HUES64 (cell line): ENCODE measurements around the gene ACOT4.

ENCODE experiments used
- H3K27ac ChIP-seq: 2 replicates; pipeline ENCODE4 v1.7.0; 2013; ENCODE audit warnings: low read depth, low read length, inconsistent platforms
- H3K27me3 ChIP-seq: 2 replicates; pipeline ENCODE4 v1.6.1; 2013; ENCODE audit warnings: mild to moderate bottlenecking, low read length; ENCODE audit not compliant: insufficient read depth
- H3K36me3 ChIP-seq: 2 replicates; pipeline ENCODE4 v1.6.1; 2013; ENCODE audit warnings: mild to moderate bottlenecking, low read length; ENCODE audit not compliant: insufficient read depth
- H3K4me1 ChIP-seq: 2 replicates; pipeline ENCODE4 v1.6.1; 2013; ENCODE audit warnings: mild to moderate bottlenecking, low read length, moderate library complexity; ENCODE audit not compliant: insufficient read depth
- H3K4me3 ChIP-seq: 2 replicates; pipeline ENCODE4 v1.5.1; 2013; ENCODE audit warnings: mild to moderate bottlenecking, low read length, moderate library complexity
- H3K9ac ChIP-seq: 2 replicates; pipeline ENCODE4 v1.6.1; 2013; ENCODE audit warnings: mild to moderate bottlenecking, low read depth, low read length
- H3K9me3 ChIP-seq: 2 replicates; pipeline ENCODE4 v1.6.1; 2013; ENCODE audit warnings: low read depth, low read length; ENCODE audit not compliant: insufficient read depth
- WGBS: fragments of 150-250, 120-280 bp; methylation state at CpG from one replicate; pipeline ENCODE4 v1.1.7; 2013; ENCODE audit warnings: missing lambda C conversion rate; 5-methylcytosine and 5-hydroxymethylcytosine counted together

Gene ACOT4

GRCh38 chr14:73613046-73613383 is 21.3 kb downstream of the ACOT4 start:
- Histone ChIP-seq H3K4me3 (peak overlapping the region; percentile 75), H3K9me3 (no peaks in the 10 kb centered on the region), H3K4me1 (0 out of 2 replicates have a peak, but pooled peaks cover 7% of the 10 kb centered on the region), H3K27me3 (peaks cover 50% of the 10 kb centered on the region), H3K27ac (no peak overlapping the region), H3K36me3 (no peaks in the 10 kb centered on the region), H3K9ac (peak overlapping the region; percentile 76)
- 14% methylated on average over 13 of the region's 13 CpGs for WGBS

GRCh38 chr14:73613419-73613963 is 21.8 kb downstream of the ACOT4 start:
- Histone ChIP-seq H3K4me3 (peak overlapping the region; percentile 75; the same call in 1 of the 2 replicates), H3K9ac (no peak overlapping the region), H3K4me1 (0 out of 2 replicates have a peak, but pooled peaks cover 7% of the 10 kb centered on the region)

GRCh38 chr14:73616831-73617230 is 25.2 kb downstream of the ACOT4 start:
- H3K9me3 ChIP-seq: no peaks in the 10 kb centered on the region
- no peak overlapping the region for H3K27ac ChIP-seq
- WGBS: 64% methylated on average over 4 of the region's 4 CpGs
- H3K36me3 ChIP-seq: no peaks in the 10 kb centered on the region
- H3K27me3 ChIP-seq: peaks cover 54% of the 10 kb centered on the region
- H3K4me3 ChIP-seq: no peak overlapping the region
- 0 out of 2 replicates have a peak, but pooled peaks cover 7% of the 10 kb centered on the region for H3K4me1 ChIP-seq
- no peak overlapping the region for H3K9ac ChIP-seq

More at GRCh38 chr14:73613419-73613963, 21.8 kb downstream of the ACOT4 start:
- no peak overlapping the region for H3K27ac ChIP-seq
- peaks cover 53% of the 10 kb centered on the region for H3K27me3 ChIP-seq
- no peaks in the 10 kb centered on the region for H3K9me3 ChIP-seq
- WGBS: 98% methylated on average over 3 of the region's 3 CpGs
- no peaks in the 10 kb centered on the region for H3K36me3 ChIP-seq

- H3K36me3 ChIP-seq: no peaks in the 10 kb centered on the region
- H3K4me3 ChIP-seq: no peak overlapping the region
- no peak overlapping the region for H3K27ac ChIP-seq
- H3K27me3 ChIP-seq: peaks cover 29% of the 10 kb centered on the region; the same call in 1 of the 2 replicates
- H3K9me3 ChIP-seq: no peaks in the 10 kb centered on the region
- H3K4me1 ChIP-seq: 0 out of 2 replicates have a peak, but pooled peaks cover 7% of the 10 kb centered on the region
- H3K9ac ChIP-seq: no peak overlapping the region
- WGBS: 88% methylated on average over 1 of the region's 1 CpG
Observed at GRCh38 chr14:73619524-73619923, 27.9 kb downstream of the ACOT4 start.

- Histone ChIP-seq H3K9ac (no peak overlapping the region), H3K36me3 (no peaks in the 10 kb centered on the region), H3K4me3 (no peak overlapping the region), H3K27ac (no peak overlapping the region), H3K4me1 (0 out of 2 replicates have a peak, but pooled peaks cover 7% of the 10 kb centered on the region), H3K9me3 (no peaks in the 10 kb centered on the region), H3K27me3 (peaks cover 28% of the 10 kb centered on the region; the same call in 1 of the 2 replicates)
- WGBS: 93% methylated on average over 10 of the region's 10 CpGs
Observed at GRCh38 chr14:73620268-73620667, 28.6 kb downstream of the ACOT4 start.

- H3K36me3 ChIP-seq: no peaks in the 10 kb centered on the region
- no peaks in the 10 kb centered on the region for H3K4me1 ChIP-seq
- peaks cover 10% of the 10 kb centered on the region; the same call in 1 of the 2 replicates for H3K27me3 ChIP-seq
- no peak overlapping the region for H3K27ac ChIP-seq
- 92% methylated on average over 4 of the region's 4 CpGs for whole genome bisulfite sequencing
- no peak overlapping the region for H3K9ac ChIP-seq
- no peak overlapping the region for H3K4me3 ChIP-seq
- no peaks in the 10 kb centered on the region for H3K9me3 ChIP-seq
Observed at GRCh38 chr14:73623504-73624054, 31.9 kb downstream of the ACOT4 start.

- H3K36me3 ChIP-seq: no peaks in the 10 kb centered on the region
- H3K9ac ChIP-seq: no peak overlapping the region
- no peaks in the 10 kb centered on the region for H3K9me3 ChIP-seq
- 93% methylated on average over 1 of the region's 1 CpG for WGBS
- no peak overlapping the region for H3K27ac ChIP-seq
- no peaks in the 10 kb centered on the region for H3K4me1 ChIP-seq
- no peaks in the 10 kb centered on the region for H3K27me3 ChIP-seq
- H3K4me3 ChIP-seq: no peak overlapping the region
Observed at GRCh38 chr14:73625706-73626105, 34.0 kb downstream of the ACOT4 start.

- H3K9me3 ChIP-seq: no peaks in the 10 kb centered on the region
- H3K36me3 ChIP-seq: no peaks in the 10 kb centered on the region
- WGBS: 96% methylated on average over 2 of the region's 2 CpGs
- H3K4me3 ChIP-seq: no peak overlapping the region
- H3K27ac ChIP-seq: no peak overlapping the region
- H3K27me3 ChIP-seq: no peaks in the 10 kb centered on the region
- no peak overlapping the region for H3K9ac ChIP-seq
- H3K4me1 ChIP-seq: no peaks in the 10 kb centered on the region
Observed at GRCh38 chr14:73627151-73627558, 35.5 kb downstream of the ACOT4 start.

- Histone ChIP-seq H3K36me3 (no peaks in the 10 kb centered on the region), H3K9me3 (no peaks in the 10 kb centered on the region), H3K27ac (no peak overlapping the region), H3K4me3 (no peak overlapping the region), H3K9ac (no peak overlapping the region), H3K4me1 (peaks cover 4% of the 10 kb centered on the region), H3K27me3 (peaks cover 6% of the 10 kb centered on the region; the same call in 1 of the 2 replicates)
- 88% methylated on average over 10 of the region's 10 CpGs for WGBS
Observed at GRCh38 chr14:73630009-73630780, 38.5 kb downstream of the ACOT4 start.

- H3K27ac ChIP-seq: peak overlapping the region; percentile 33
Observed at GRCh38 chr14:73633116-73634010, 41.7 kb downstream of the ACOT4 start.

More at GRCh38 chr14:73633116-73634010, 41.7 kb downstream of the ACOT4 start:
- Histone ChIP-seq H3K4me3 (peak overlapping the region; percentile 57), H3K36me3 (no peaks in the 10 kb centered on the region), H3K9me3 (no peaks in the 10 kb centered on the region), H3K27me3 (peaks cover 6% of the 10 kb centered on the region; the same call in 1 of the 2 replicates), H3K4me1 (peaks cover 4% of the 10 kb centered on the region), H3K9ac (peak overlapping the region; percentile 52)
- WGBS: 16% methylated on average over 44 of the region's 44 CpGs
